Duodenal mucosa (tissue), 2 donors: ENCODE results near the gene MTHFSD.
A peak's percentile ranks its signal among the peaks of the same experiment; 100 is the strongest.

ENCODE experiments used
- H3K27ac ChIP-seq: one replicate; pipeline ENCODE4 v1.7.0; 2013; ENCODE audit warnings: low read depth, low read length
- H3K27me3 ChIP-seq, 2 donors: one replicate each; pipeline ENCODE4 v1.7.0; 2013; ENCODE audit warnings: low read length in 2 of 2, control low read depth in 1 of 2; ENCODE audit not compliant: insufficient read depth in 2 of 2, control insufficient read depth in 1 of 2
- H3K36me3 ChIP-seq, 2 donors: one replicate each; pipeline ENCODE4 v1.7.0; 2013; ENCODE audit warnings: low read length in 2 of 2, control low read depth in 1 of 2; ENCODE audit not compliant: insufficient read depth in 2 of 2, control insufficient read depth in 1 of 2
- H3K4me1 ChIP-seq, 2 donors: one replicate each; pipeline ENCODE4 v1.7.0; 2013; ENCODE audit warnings: low read length in 2 of 2, control low read depth in 1 of 2; ENCODE audit not compliant: insufficient read depth in 2 of 2, control insufficient read depth in 1 of 2
- H3K4me3 ChIP-seq, 2 donors: one replicate each; pipeline ENCODE4 v1.7.0; 2013; ENCODE audit warnings: low read length in 2 of 2, low read depth in 1 of 2
- H3K9ac ChIP-seq, 2 donors: one replicate each; pipeline ENCODE4 v1.7.0; 2013; ENCODE audit warnings: low read length in 2 of 2, low read depth in 1 of 2
- H3K9me3 ChIP-seq, 2 donors: one replicate each; pipeline ENCODE4 v1.7.0; 2013; ENCODE audit warnings: low read length in 2 of 2, control low read depth in 1 of 2; ENCODE audit not compliant: control insufficient read depth in 1 of 2

MTHFSD gene, protein sequence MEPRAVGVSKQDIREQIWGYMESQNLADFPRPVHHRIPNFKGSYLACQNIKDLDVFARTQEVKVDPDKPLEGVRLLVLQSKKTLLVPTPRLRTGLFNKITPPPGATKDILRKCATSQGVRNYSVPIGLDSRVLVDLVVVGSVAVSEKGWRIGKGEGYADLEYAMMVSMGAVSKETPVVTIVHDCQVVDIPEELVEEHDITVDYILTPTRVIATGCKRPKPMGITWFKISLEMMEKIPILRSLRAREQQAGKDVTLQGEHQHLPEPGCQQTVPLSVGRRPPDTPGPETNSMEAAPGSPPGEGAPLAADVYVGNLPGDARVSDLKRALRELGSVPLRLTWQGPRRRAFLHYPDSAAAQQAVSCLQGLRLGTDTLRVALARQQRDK

DNA sequence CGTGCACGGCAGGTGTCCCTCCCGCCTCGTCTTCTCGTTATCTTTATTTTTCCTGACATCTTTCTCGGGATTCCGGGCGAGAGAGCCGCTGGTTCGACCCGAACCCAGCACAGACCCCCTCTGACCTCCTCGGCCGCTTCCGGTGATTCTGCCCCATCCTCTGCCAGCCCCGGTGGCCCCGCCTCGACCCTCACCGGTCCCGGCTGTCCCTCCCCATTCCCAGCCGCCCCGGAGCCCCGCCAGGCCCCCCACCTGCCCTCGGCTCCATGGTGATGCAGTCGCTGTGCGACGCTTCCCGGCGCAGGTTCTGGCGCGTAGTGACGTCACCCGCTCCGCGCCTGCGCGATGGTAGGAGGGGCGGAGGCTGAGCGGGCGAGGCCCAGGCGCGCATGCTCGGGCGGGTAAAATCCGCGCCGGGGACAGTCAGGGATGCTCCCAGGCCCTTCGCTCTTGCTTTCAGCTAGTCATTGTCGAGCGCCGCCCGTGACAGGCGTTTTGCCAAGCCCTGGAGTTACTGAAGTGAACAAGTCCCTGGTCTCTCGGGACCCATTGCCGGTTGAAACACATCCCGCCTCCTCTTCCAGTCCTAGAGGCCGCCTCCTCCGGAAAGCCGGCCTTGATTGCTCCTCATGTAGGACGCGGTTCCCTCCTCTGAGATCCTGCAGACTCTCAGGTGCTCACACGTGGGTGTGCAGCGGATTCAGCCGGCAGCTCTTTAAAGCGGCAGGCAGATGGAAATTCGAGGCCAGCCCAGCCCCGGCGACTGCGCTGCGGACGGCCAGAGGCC lies at the start of gene MTHFSD:
Gene MTHFSD, minus strand, starts transcription at position 319 of the 787 bp plus-strand sequence. Its CDS starts 51 bp downstream, at position 268.
- Histone ChIP-seq H3K27ac (peak within 1 kb of the TSS; percentile 82), H3K4me3 (peak within 1 kb of the TSS; percentile 82 to 95), H3K27me3 (no peaks in the 10 kb centered on the region), H3K9me3 (no peaks in the 10 kb centered on the region), H3K9ac (peak within 1 kb of the TSS; percentile 96 to 99), H3K36me3 (peaks cover 0 to 9% of the 10 kb centered on the region in 2 donors), H3K4me1 (peaks cover 11 to 13% of the 10 kb centered on the region in 2 donors)

DNA sequence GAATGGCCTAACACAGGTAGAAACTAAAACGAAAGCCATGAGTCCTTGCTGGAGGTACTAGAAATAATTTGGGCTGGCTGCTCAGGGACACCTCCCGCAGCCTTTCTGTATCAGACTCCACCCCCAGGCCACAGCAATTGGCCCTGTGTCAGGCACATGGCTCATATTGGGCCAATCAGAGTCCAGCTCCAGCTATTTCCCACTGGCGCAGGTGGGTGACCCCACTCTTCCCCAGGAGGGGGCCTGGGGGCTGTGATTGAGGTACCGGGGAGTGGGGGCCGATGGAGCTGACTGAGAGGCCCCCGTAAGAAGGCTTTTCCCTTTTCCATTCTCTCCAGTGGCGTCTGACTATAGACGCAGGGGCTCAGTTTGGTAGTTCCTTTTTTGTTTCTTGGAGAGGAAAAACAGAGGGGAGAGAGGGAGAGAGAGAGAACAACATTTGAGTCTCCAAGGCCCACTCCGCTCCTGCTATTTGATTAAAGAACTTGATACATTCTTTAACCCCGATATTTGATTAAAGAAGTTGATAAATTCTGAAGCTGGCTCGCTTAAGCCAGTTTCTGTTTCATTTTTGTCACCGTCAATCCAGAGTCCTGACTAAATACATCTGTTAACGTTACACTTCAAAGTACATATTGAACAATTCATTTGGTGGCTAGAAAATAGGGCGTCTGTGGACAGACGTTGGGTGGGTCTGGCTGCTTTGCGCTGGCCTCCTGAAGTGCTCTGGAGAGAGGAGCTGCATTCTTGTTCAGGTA lies 49.6 kb upstream of the MTHFSD start:
- Histone ChIP-seq H3K4me1 (no peaks in the 10 kb centered on the region), H3K9ac (no peak overlapping the region), H3K9me3 (no peaks in the 10 kb centered on the region), H3K36me3 (no peaks in the 10 kb centered on the region), H3K4me3 (peak overlapping the region; percentile 49 to 50), H3K27ac (no peak overlapping the region), H3K27me3 (peaks cover 0 to 2% of the 10 kb centered on the region in 2 donors)

DNA sequence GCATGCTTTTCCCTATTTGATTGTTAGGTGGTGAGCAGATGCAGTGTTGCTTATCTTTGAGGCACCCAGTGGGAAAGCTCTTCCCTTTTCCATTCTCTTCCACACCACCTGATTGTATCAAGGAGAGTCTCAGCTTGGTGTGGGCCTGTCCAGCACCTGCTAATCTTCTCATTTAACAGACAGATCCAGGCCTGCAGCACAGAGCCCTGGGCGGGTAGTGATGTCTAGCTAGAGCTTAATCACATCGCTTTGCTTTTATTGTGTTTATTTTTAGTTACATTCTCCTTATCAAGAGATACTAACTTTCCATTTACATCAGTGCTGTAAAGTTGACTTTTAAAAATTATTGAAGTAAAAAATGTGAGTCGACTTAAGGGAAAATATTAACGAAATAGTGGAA lies 47.5 kb upstream of the MTHFSD start:
- Histone ChIP-seq H3K27ac (no peak overlapping the region), H3K9ac (no peak overlapping the region), H3K4me1 (no peaks in the 10 kb centered on the region), H3K4me3 (no peak overlapping the region), H3K27me3 (peaks cover 0 to 2% of the 10 kb centered on the region in 2 donors), H3K36me3 (no peaks in the 10 kb centered on the region), H3K9me3 (no peaks in the 10 kb centered on the region)

DNA sequence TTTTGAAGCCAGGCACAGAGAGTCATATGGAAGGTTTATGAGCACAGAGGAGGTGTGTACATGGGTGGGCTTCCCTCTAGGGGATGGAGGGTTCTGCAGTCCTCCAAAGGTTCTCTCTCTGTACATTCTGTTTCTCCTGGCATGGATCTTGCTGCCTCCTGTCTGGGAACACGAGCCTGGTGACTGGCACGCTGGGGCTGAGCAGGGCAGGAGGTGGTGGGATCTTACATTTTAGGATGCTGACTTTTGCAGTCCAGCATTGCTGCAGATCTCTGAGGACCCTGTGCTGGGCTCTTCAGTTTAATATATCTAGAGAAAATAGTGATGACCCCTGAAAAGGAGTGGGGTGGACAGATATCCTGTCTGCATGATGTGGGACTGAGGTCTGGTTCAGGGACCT lies 46.3 kb upstream of the MTHFSD start:
- Histone ChIP-seq H3K9ac (no peak overlapping the region), H3K4me1 (no peaks in the 10 kb centered on the region)

DNA sequence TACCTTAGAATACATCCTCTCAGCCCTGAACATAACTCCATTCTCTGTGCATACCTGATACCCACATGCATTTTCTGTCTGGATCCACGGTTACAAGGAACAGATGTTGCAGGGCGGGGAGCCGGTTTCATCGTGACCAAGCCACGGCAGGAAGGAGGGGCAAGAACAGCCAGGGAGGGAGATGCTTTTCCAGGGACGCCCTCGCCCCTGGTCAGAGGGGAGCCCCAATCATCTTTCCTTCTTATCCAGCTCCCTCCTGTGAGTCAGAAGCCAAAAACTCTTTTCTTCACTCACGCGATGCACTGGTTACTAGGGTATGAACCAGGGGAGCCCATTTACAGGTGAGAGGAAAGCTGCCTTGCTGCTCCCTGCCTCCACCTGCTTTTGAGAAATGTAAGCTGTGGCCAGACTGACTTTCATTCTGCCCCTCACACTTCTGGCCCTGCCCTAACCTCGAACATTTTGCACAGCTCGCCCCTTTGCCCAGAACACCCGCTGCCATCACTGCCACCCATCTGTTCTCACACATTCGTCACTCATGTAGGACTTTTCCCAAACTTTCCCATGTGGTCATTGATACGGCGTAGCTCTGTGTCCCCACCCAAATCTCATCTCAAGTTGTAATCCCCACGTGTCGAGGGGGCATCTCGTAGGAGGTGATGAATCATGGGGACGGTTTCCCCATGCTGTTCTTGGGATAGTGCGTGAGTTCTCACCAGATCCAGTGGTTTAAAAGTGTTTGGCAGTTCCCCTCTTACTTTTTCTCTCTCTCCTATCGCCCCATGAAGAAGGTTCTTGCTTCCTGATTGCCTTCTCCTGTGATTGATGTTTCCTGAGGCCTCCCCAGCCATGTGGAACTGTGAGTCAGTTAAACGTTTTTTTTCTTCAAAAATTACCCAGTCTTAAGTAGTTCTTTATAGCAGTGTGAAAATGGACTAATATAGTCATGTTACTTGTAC lies 43.9 kb upstream of the MTHFSD start:
- Histone ChIP-seq H3K9me3 (no peaks in the 10 kb centered on the region), H3K27ac (no peak overlapping the region), H3K4me3 (no peak overlapping the region), H3K36me3 (no peaks in the 10 kb centered on the region), H3K27me3 (peaks cover 2 to 4% of the 10 kb centered on the region in 2 donors), H3K9ac (no peak overlapping the region), H3K4me1 (no peaks in the 10 kb centered on the region)

More for the DNA sequence above, 46.3 kb upstream of the MTHFSD start:
- Histone ChIP-seq H3K36me3 (no peaks in the 10 kb centered on the region), H3K27me3 (peaks cover 0 to 2% of the 10 kb centered on the region in 2 donors), H3K27ac (no peak overlapping the region), H3K4me3 (no peak overlapping the region), H3K9me3 (no peaks in the 10 kb centered on the region)

DNA sequence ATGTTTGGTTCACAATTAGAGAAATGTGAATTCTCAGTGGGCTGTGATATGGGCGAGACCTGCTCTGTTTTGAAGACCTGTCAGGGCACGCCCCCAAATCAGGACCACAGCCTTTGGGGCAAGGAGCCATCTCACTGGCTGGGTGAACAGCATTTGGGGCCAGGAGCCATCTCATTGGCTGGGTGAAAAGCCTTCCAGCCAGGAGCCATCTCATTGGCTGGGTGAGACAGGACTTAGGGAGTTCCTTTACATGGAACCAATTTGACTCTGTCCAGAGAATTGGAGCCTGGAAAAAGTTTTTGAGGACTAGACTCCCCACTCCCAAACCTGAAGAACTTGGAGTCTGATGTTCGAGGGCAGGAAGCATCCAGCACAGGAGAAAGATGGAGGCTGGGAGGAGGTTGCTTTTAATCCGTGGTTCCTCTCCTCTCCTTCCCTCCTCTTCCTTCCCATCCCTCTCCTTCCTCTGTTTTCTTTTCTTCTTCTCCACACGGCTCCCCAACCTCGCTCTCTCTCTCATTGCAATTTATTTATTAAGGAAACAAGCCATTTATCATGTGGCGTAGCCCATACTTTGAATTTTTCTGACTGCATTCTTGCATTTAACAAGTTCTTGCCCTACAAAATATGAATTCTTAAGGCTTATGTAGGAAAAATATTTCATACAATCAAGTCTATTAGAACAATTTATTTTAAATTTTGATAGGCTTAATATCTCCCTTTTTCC lies 43.0 kb upstream of the MTHFSD start:
- Histone ChIP-seq H3K9ac (no peak overlapping the region), H3K27ac (no peak overlapping the region), H3K4me3 (no peak overlapping the region), H3K9me3 (no peaks in the 10 kb centered on the region), H3K27me3 (peaks cover 4 to 6% of the 10 kb centered on the region in 2 donors), H3K36me3 (no peaks in the 10 kb centered on the region), H3K4me1 (no peaks in the 10 kb centered on the region)

DNA sequence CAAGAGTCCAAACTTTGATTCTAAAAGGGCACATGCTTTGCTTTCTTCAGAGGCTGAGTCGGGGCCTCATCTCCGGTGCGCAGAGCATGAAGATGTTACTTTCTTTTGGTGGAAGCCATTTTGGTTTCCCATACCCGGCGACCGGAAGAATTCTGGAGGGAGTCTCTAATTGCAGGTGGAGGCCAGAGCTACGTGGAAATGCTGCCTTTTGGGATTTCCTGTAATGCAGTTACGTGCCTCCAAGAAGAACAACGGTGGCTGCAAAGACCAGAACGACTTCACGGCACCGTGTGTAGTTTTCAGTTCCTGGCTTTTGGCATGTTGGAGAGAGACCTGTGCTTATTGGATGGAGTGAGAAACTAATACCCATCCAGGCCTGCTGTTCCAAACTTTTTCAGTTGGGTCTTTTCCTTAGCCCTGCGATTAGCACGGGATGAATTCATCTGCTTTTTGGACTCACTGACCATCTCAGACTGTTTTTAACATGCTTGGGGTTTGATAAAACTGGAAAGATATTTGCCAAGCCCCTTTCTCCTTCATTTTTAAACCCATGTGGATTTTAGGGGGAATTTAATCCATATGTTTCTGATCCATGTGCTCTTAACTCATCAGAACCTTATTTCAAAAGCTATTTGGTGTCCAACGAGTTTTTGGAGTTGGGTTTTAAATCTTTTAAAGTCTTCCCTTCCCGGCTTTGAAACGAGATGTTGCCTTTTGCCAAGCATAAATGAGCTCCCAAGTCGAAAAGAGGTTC lies 42.3 kb upstream of the MTHFSD start:
- Histone ChIP-seq H3K36me3 (no peaks in the 10 kb centered on the region), H3K4me1 (no peaks in the 10 kb centered on the region), H3K27me3 (peaks cover 4 to 6% of the 10 kb centered on the region in 2 donors), H3K27ac (no peak overlapping the region), H3K9me3 (no peaks in the 10 kb centered on the region), H3K4me3 (no peak overlapping the region), H3K9ac (no peak overlapping the region)

DNA sequence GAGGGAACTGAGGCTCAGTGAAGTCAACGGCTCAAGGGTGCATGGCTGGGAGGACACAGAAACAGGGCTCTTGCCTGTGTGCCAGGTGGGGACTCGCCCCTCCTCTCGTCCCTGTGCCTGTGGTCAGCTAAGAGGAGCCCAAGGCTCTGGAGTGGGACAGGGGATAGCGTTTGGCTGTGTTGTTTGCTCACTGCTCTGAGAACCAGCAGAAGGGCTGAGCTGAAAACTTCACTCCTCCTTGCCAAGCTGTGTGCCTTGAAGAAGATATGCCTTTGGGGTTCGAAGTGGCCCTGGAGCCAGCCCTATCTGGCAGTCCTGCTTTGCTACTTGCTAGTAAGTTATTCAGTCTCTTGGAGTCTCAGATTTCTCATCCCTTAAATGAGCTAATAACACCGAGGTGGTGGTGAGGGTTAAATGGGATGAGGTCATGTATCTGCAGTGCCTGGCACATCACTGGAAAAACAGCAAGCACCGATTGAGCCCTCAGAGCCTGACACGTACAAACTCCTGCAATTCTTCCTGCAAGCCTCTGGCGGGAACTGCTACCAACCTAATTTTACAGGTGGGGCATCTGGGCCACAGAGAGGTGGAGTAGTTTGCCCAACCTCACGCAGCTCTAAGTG lies 41.1 kb upstream of the MTHFSD start:
- Histone ChIP-seq H3K36me3 (no peaks in the 10 kb centered on the region), H3K27ac (no peak overlapping the region), H3K4me3 (no peak overlapping the region), H3K27me3 (peaks cover 4 to 5% of the 10 kb centered on the region in 2 donors), H3K4me1 (no peaks in the 10 kb centered on the region), H3K9me3 (no peaks in the 10 kb centered on the region), H3K9ac (no peak overlapping the region)
